Stomach smooth muscle (tissue), 2 donors: ENCODE results near the gene PNPLA2.
A peak's percentile ranks its signal among the peaks of the same experiment; 100 is the strongest.

Experiments used
- H3K27ac ChIP-seq: one replicate; pipeline ENCODE4 v1.7.0; 2013; ENCODE audit warnings: mild to moderate bottlenecking, low read length, inconsistent platforms
- H3K27me3 ChIP-seq, 2 donors: one replicate each; pipeline ENCODE4 v1.7.0; 2013; ENCODE audit warnings: low read length in 2 of 2; ENCODE audit not compliant: insufficient read depth in 2 of 2, control insufficient read depth in 1 of 2
- H3K36me3 ChIP-seq, 2 donors: one replicate each; pipeline ENCODE4 v1.7.0; 2013; ENCODE audit warnings: low read length in 2 of 2; ENCODE audit not compliant: control insufficient read depth in 2 of 2, insufficient read depth in 2 of 2
- H3K4me1 ChIP-seq: one replicate; pipeline ENCODE4 v1.7.0; 2013; ENCODE audit warnings: low read length; ENCODE audit not compliant: control insufficient read depth, insufficient read depth
- H3K4me3 ChIP-seq, 2 donors: one replicate each; pipeline ENCODE4 v1.7.0; 2013; ENCODE audit warnings: low read length in 2 of 2
- H3K9ac ChIP-seq, 2 donors: one replicate each; pipeline ENCODE4 v1.7.0; 2013; ENCODE audit warnings: low read length in 2 of 2, mild to moderate bottlenecking in 1 of 2
- H3K9me3 ChIP-seq, 2 donors: one replicate each; pipeline ENCODE4 v1.7.0; 2013; ENCODE audit warnings: low read length in 2 of 2; ENCODE audit not compliant: control insufficient read depth in 2 of 2
- donor health status: healthy.
- donor health status: Pancreatic carcinoma.

The PNPLA2 gene

GRCh38 chr11:858053-858761, 39.5 kb downstream of the PNPLA2 start:
- Histone ChIP-seq H3K4me1 (peaks cover 27% of the 10 kb centered on the region), H3K27ac (no peak overlapping the region), H3K9ac (no peak overlapping the region), H3K36me3 (no peaks in the 10 kb centered on the region), H3K9me3 (no peaks in the 10 kb centered on the region), H3K27me3 (no peaks in the 10 kb centered on the region), H3K4me3 (no peak overlapping the region)

- Histone ChIP-seq H3K9me3 (no peaks in the 10 kb centered on the region), H3K36me3 (no peaks in the 10 kb centered on the region), H3K27me3 (no peaks in the 10 kb centered on the region), H3K9ac (no peak overlapping the region), H3K4me1 (peaks cover 27% of the 10 kb centered on the region), H3K27ac (no peak overlapping the region), H3K4me3 (no peak overlapping the region)
Measured at GRCh38 chr11:858762-859339, 40.1 kb downstream of the PNPLA2 start.

GRCh38 chr11:859394-860131, 40.8 kb downstream of the PNPLA2 start:
- H3K36me3 ChIP-seq = no peaks in the 10 kb centered on the region
- H3K27ac ChIP-seq = peak overlapping the region; percentile 46
- H3K4me3 ChIP-seq = peak overlapping the region; percentile 12 to 69
- no peaks in the 10 kb centered on the region for H3K27me3 ChIP-seq
- H3K4me1 ChIP-seq = peaks cover 27% of the 10 kb centered on the region
- peak overlapping the region in 1 of 2 donors; percentile 21 for H3K9ac ChIP-seq
- H3K9me3 ChIP-seq = no peaks in the 10 kb centered on the region

- Histone ChIP-seq H3K27ac (peak overlapping the region; percentile 46), H3K4me1 (peaks cover 27% of the 10 kb centered on the region), H3K4me3 (peak overlapping the region in 1 of 2 donors; percentile 69)
Measured at GRCh38 chr11:860234-861104, 41.8 kb downstream of the PNPLA2 start.

GRCh38 chr11:861105-861479, 42.4 kb downstream of the PNPLA2 start:
- Histone ChIP-seq H3K4me1 (peaks cover 27% of the 10 kb centered on the region), H3K9me3 (no peaks in the 10 kb centered on the region), H3K9ac (no peak overlapping the region), H3K27me3 (no peaks in the 10 kb centered on the region), H3K4me3 (no peak overlapping the region), H3K27ac (no peak overlapping the region), H3K36me3 (peaks cover 0 to 2% of the 10 kb centered on the region in 2 donors)

More at GRCh38 chr11:860234-861104, 41.8 kb downstream of the PNPLA2 start:
- no peaks in the 10 kb centered on the region for H3K9me3 ChIP-seq
- peak overlapping the region in 1 of 2 donors; percentile 21 for H3K9ac ChIP-seq
- no peaks in the 10 kb centered on the region for H3K27me3 ChIP-seq
- no peaks in the 10 kb centered on the region for H3K36me3 ChIP-seq

- Histone ChIP-seq H3K9ac (no peak overlapping the region), H3K4me1 (peaks cover 24% of the 10 kb centered on the region), H3K9me3 (no peaks in the 10 kb centered on the region), H3K4me3 (no peak overlapping the region), H3K27me3 (no peaks in the 10 kb centered on the region), H3K36me3 (peaks cover 0 to 2% of the 10 kb centered on the region in 2 donors), H3K27ac (no peak overlapping the region)
Measured at GRCh38 chr11:862081-862661, 43.5 kb downstream of the PNPLA2 start.

GRCh38 chr11:862696-863022, 43.9 kb downstream of the PNPLA2 start:
- peaks cover 0 to 2% of the 10 kb centered on the region in 2 donors for H3K36me3 ChIP-seq
- H3K27ac ChIP-seq = no peak overlapping the region
- H3K4me3 ChIP-seq = no peak overlapping the region
- peaks cover 24% of the 10 kb centered on the region for H3K4me1 ChIP-seq
- H3K9me3 ChIP-seq = no peaks in the 10 kb centered on the region
- H3K9ac ChIP-seq = no peak overlapping the region
- no peaks in the 10 kb centered on the region for H3K27me3 ChIP-seq

GRCh38 chr11:863023-863909, 44.6 kb downstream of the PNPLA2 start:
- H3K4me1 ChIP-seq = peaks cover 24% of the 10 kb centered on the region
- no peaks in the 10 kb centered on the region for H3K9me3 ChIP-seq
- H3K4me3 ChIP-seq = no peak overlapping the region
- no peak overlapping the region for H3K27ac ChIP-seq
- no peaks in the 10 kb centered on the region for H3K27me3 ChIP-seq
- peaks cover 0 to 2% of the 10 kb centered on the region in 2 donors for H3K36me3 ChIP-seq
- H3K9ac ChIP-seq = no peak overlapping the region

GRCh38 chr11:863910-864827, 45.5 kb downstream of the PNPLA2 start:
- Histone ChIP-seq H3K36me3 (peaks cover 0 to 5% of the 10 kb centered on the region in 2 donors), H3K9me3 (no peaks in the 10 kb centered on the region), H3K27ac (no peak overlapping the region), H3K4me1 (peaks cover 20% of the 10 kb centered on the region), H3K9ac (no peak overlapping the region), H3K27me3 (no peaks in the 10 kb centered on the region), H3K4me3 (no peak overlapping the region)
